H1 (cell line): ENCODE measurements around the gene ZFAND3. TPM values are rescaled to one million over a fixed set of nuclear protein-coding genes. Genes with fewer than 3 reads are reported as not detected.

Experiments
- CTCF ChIA-PET: fragments of 300-600 bp; sonication (Branson Sonifier 250); formaldehyde crosslinking; loops from one replicate; lab custom pipeline; 2021; ENCODE audit not compliant: partially characterized antibody; lab: Charles Lee
- POLR2A ChIA-PET: fragments of 300-600 bp; sonication (Branson Sonifier 250); formaldehyde crosslinking; loops from one replicate; lab custom pipeline; 2021; ENCODE audit warnings: inconsistent platforms; ENCODE audit not compliant: partially characterized antibody; lab: Charles Lee
- DNase-seq, 2 experiments: peaks; one replicate each; pipeline versions ENCODE4 v3.0.0 to v3.0.0-alpha.2; 2010 to 2022; ENCODE audit warnings: low spot score in 2 of 2, low read depth in 1 of 2, mixed read lengths in 1 of 2
- FAIRE-seq: peaks from 2 replicates; lab custom pipeline; 2011; peaks lifted over from hg19 to GRCh38; lab: Jason Lieb, UNC
- H2AFZ ChIP-seq: 2 replicates; pipeline ENCODE4 v1.8.1; 2012; ENCODE audit warnings: low read length, inconsistent platforms
- H2AK5ac ChIP-seq: 2 replicates; pipeline ENCODE4 v1.6.1; 2013; ENCODE audit warnings: low read depth, low read length
- H2BK120ac ChIP-seq: replicated peaks from 2 replicates; pipeline ENCODE3; 2013; ENCODE audit warnings: low read depth, low read length, inconsistent platforms
- H2BK12ac ChIP-seq: 2 replicates; pipeline ENCODE4 v1.6.1; 2013; ENCODE audit warnings: low read depth, low read length
- H2BK15ac ChIP-seq: 2 replicates; pipeline ENCODE4 v1.6.1; 2013; ENCODE audit warnings: low read length
- H2BK20ac ChIP-seq: 2 replicates; pipeline ENCODE4 v1.6.1; 2013; ENCODE audit warnings: low read length
- H2BK5ac ChIP-seq: 2 replicates; pipeline ENCODE4 v1.6.1; 2013; ENCODE audit warnings: low read depth, low read length
- H3K14ac ChIP-seq: 2 replicates; pipeline ENCODE4 v1.6.1; 2013; ENCODE audit warnings: inconsistent platforms; ENCODE audit not compliant: insufficient read length
- H3K18ac ChIP-seq: 2 replicates; pipeline ENCODE4 v1.6.1; 2013; ENCODE audit warnings: low read length; ENCODE audit errors: extremely low read depth
- H3K23ac ChIP-seq: 2 replicates; pipeline ENCODE4 v1.6.1; 2013; ENCODE audit warnings: inconsistent platforms; ENCODE audit not compliant: insufficient read length
- H3K23me2 ChIP-seq: 2 replicates; pipeline ENCODE4 v1.6.1; 2013; ENCODE audit warnings: low read depth, low read length
- H3K27ac ChIP-seq: 2 replicates; pipeline ENCODE4 v1.6.1; 2011; ENCODE audit warnings: low read depth, low read length, inconsistent platforms
- H3K27me3 ChIP-seq, 4 experiments: replicated peaks in 1 of 4; 1 replicate in 1 of 4; 2 replicates in 3 of 4; pipeline versions ENCODE4 v1.6.1 to v1.8.1; 2011 to 2013; ENCODE audit warnings: low read length in 3 of 4, mild to moderate bottlenecking in 3 of 4, inconsistent platforms in 2 of 4, mixed read lengths in 2 of 4, moderate library complexity in 1 of 4; ENCODE audit not compliant: control insufficient read depth in 3 of 4, insufficient read depth in 3 of 4; ENCODE audit errors: extremely low read depth in 1 of 4
- H3K36me3 ChIP-seq, 4 experiments: 2 replicates each; pipeline versions ENCODE4 v1.6.1 to v1.8.1; 2011 to 2013; ENCODE audit warnings: mild to moderate bottlenecking in 4 of 4, low read length in 3 of 4, moderate library complexity in 2 of 4, control low read depth in 1 of 4, inconsistent platforms in 1 of 4; ENCODE audit not compliant: insufficient read depth in 4 of 4, control insufficient read depth in 2 of 4
- H3K4ac ChIP-seq: replicated peaks from 2 replicates; pipeline ENCODE3; 2013; ENCODE audit warnings: low read length, low read depth, mixed read lengths, inconsistent platforms; ENCODE audit not compliant: insufficient read length
- H3K4me1 ChIP-seq, 4 experiments: replicated peaks in 1 of 4; 1 replicate in 1 of 4; 2 replicates in 3 of 4; pipeline versions ENCODE4 v1.6.1 to v1.8.1; 2011 to 2013; ENCODE audit warnings: low read length in 3 of 4, inconsistent platforms in 2 of 4, mixed read lengths in 1 of 4; ENCODE audit not compliant: insufficient read depth in 4 of 4, control insufficient read depth in 3 of 4
- H3K4me2 ChIP-seq, 2 experiments: 2 replicates each; pipeline versions ENCODE4 v1.6.1 to v1.8.1; 2011 to 2013; ENCODE audit warnings: low read depth in 2 of 2, low read length in 2 of 2, control low read depth in 1 of 2, inconsistent platforms in 1 of 2, mild to moderate bottlenecking in 1 of 2; ENCODE audit not compliant: insufficient read depth in 1 of 2
- H3K4me3 ChIP-seq, 4 experiments: fragments of 200-600, 300-600 bp in 1 of 4; sonication (generic), shearing (Covaris generic), sonication (Bioruptor Twin) in 1 of 4; 2 replicates each; pipeline versions ENCODE4 v1.5.1 to v1.8.1; 2011 to 2016; ENCODE audit warnings: low read length in 4 of 4, low read depth in 3 of 4, control low read depth in 2 of 4, inconsistent platforms in 2 of 4, mild to moderate bottlenecking in 2 of 4, mixed read lengths in 1 of 4, moderate library complexity in 1 of 4; ENCODE audit not compliant: insufficient read depth in 2 of 4; ENCODE audit errors: extremely low read depth in 1 of 4
- H3K56ac ChIP-seq: replicated peaks from 2 replicates; pipeline ENCODE3; 2013; ENCODE audit warnings: low read depth, mild to moderate bottlenecking, mixed read lengths, low read length, inconsistent platforms; ENCODE audit not compliant: insufficient read length
- H3K79me1 ChIP-seq: 2 replicates; pipeline ENCODE4 v1.6.1; 2013; ENCODE audit warnings: low read depth, low read length, control low read depth
- H3K79me2 ChIP-seq, 2 experiments: 2 replicates each; pipeline versions ENCODE4 v1.6.1 to v1.8.1; 2012 to 2013; ENCODE audit warnings: low read length in 2 of 2, mild to moderate bottlenecking in 2 of 2, inconsistent platforms in 1 of 2; ENCODE audit not compliant: insufficient read depth in 2 of 2, control insufficient read depth in 1 of 2
- H3K9ac ChIP-seq, 4 experiments: replicated peaks in 1 of 4; 1 replicate in 1 of 4; 2 replicates in 3 of 4; pipeline versions ENCODE4 v1.6.1 to v1.8.1; 2011 to 2013; ENCODE audit warnings: low read depth in 3 of 4, low read length in 3 of 4, control low read depth in 2 of 4, mild to moderate bottlenecking in 2 of 4, moderate library complexity in 2 of 4, inconsistent platforms in 1 of 4; ENCODE audit errors: extremely low read depth in 1 of 4
- H3K9me3 ChIP-seq, 2 experiments: 2 replicates each; pipeline versions ENCODE4 v1.6.1 to v1.8.1; 2012 to 2013; ENCODE audit warnings: mild to moderate bottlenecking in 2 of 2, moderate library complexity in 2 of 2, control low read depth in 1 of 2, inconsistent platforms in 1 of 2, low read depth in 1 of 2, low read length in 1 of 2, mixed read lengths in 1 of 2; ENCODE audit not compliant: insufficient read depth in 2 of 2
- H4K20me1 ChIP-seq, 2 experiments: replicated peaks in 1 of 2; 2 replicates each; pipeline versions ENCODE3 to v1.8.1; 2011 to 2013; ENCODE audit warnings: inconsistent platforms in 2 of 2, low read length in 2 of 2, mild to moderate bottlenecking in 1 of 2; ENCODE audit not compliant: insufficient read depth in 2 of 2, control insufficient read depth in 1 of 2
- H4K5ac ChIP-seq: 2 replicates; pipeline ENCODE4 v1.6.1; 2013; ENCODE audit warnings: low read length, low read depth, mixed read lengths, inconsistent platforms; ENCODE audit not compliant: insufficient read length
- H4K8ac ChIP-seq: 2 replicates; pipeline ENCODE4 v1.8.0; 2013; ENCODE audit warnings: mild to moderate bottlenecking, moderate library complexity, low read length, inconsistent platforms; ENCODE audit not compliant: insufficient read depth; ENCODE audit errors: extremely low read depth
- H4K91ac ChIP-seq: replicated peaks from 2 replicates; pipeline ENCODE3; 2013; ENCODE audit warnings: low read length, mixed read lengths, inconsistent platforms; ENCODE audit not compliant: insufficient read length
- HDAC6 ChIP-seq: IDR thresholded peaks from one replicate; pipeline ENCODE4 v1.7.1; 2012; ENCODE audit warnings: low read depth, mild to moderate bottlenecking, inconsistent platforms, low read length, moderate library complexity
- KDM5A ChIP-seq: fragments of 200-600 bp; IDR thresholded peaks from 2 replicates; pipeline ENCODE4 v1.7.1; 2012; ENCODE audit warnings: mild to moderate bottlenecking, low read length, inconsistent platforms, mixed read lengths
- MAFK ChIP-seq: IDR thresholded peaks from 2 replicates; pipeline ENCODE4 v1.6.1; 2012; ENCODE audit warnings: low read depth, mild to moderate bottlenecking, improper control_type of control experiment, low read length
- RFX5 ChIP-seq: IDR thresholded peaks from 2 replicates; pipeline ENCODE4 v1.6.1; 2011; ENCODE audit warnings: low read depth, low read length, improper control_type of control experiment, borderline replicate concordance
- SIX5 ChIP-seq: IDR thresholded peaks from 2 replicates; pipeline ENCODE4 v1.6.1; 2011; ENCODE audit warnings: mild to moderate bottlenecking, low read depth, low read length
- TBP ChIP-seq: IDR thresholded peaks from 2 replicates; pipeline ENCODE4 v1.6.1; 2011; ENCODE audit warnings: low read depth, low read length, improper control_type of control experiment
- YY1 ChIP-seq: IDR thresholded peaks from 2 replicates; pipeline ENCODE4 v1.6.1; 2011; ENCODE audit warnings: low read depth, mild to moderate bottlenecking, low read length
- WGBS, 2 experiments: shearing (Covaris generic) in 1 of 2; methylation state at CpG; one replicate each; pipeline versions ENCODE4 v1.1.6 to v1.1.7; 2013 to 2015; ENCODE audit warnings: low lambda C conversion rate in 2 of 2, mixed read lengths in 2 of 2, inconsistent platforms in 1 of 2, low coverage in 1 of 2, missing lambda C conversion rate in 1 of 2; ENCODE audit not compliant: insufficient replicate concordance in 2 of 2, insufficient coverage in 1 of 2, insufficient read length in 1 of 2; ENCODE audit errors: extremely low coverage in 1 of 2, missing lambda C conversion rate in 1 of 2; 5-methylcytosine and 5-hydroxymethylcytosine counted together
- polyA plus RNA-seq, 7 experiments: library from polyadenylated mRNA; depleted of rRNA in 3 of 7; stranded (reverse) in 5 of 7; unstranded in 2 of 7; fragments of >200 nt in 5 of 7; fragments of 200-250 nt in 2 of 7; gene quantifications; 1 replicate in 5 of 7; 2 replicates in 1 of 7; 4 replicates in 1 of 7; pipeline versions ENCODE4 v1.2.1 to v1.2.3, GENCODE V29; 2011 to 2013; ENCODE audit warnings: missing spikeins in 2 of 7, mixed read lengths in 2 of 7
- total RNA-seq: library from RNA; stranded (reverse); fragmentation: NEBNext Ultra II Directional; extraction: Animal tissue kit (Norgen Biotek cat#: 25700); gene quantifications from 2 replicates; pipeline ENCODE4 v1.2.1, GENCODE V29; 2021

The ZFAND3 gene
- total and polyA plus RNA-seq, 2 of the 8 experiments (the other 6 are each of a cell fraction or from before 2014, with no cell fraction given), result 13.0 to 51.3 TPM

GRCh38 chr6:38022688-38023087 is 203.2 kb downstream of the ZFAND3 start:
- no peak overlapping the region for H2AK5ac ChIP-seq
- H3K23me2 ChIP-seq, result no peaks in the 10 kb centered on the region
- no peak overlapping the region for H3K27ac ChIP-seq
- no peak overlapping the region for H2BK20ac ChIP-seq
- no peak for FAIRE-seq
- H3K27me3 ChIP-seq, result no peaks in the 10 kb centered on the region
- H2BK120ac ChIP-seq, result no peak overlapping the region
- 100% methylated on average over 1 of the region's 1 CpG; no CpG with 5 or more reads in 1 of the 2 experiments for WGBS, 2 experiments
- ChIA-PET POLR2A (interaction anchor here (1.5 kb wide), 1 partner anchor 10 kb away, joined by 3 read pairs; no protein-coding TSS in a partner anchor), CTCF (interaction anchor here (0.7 to 2.6 kb wide), 7 partner anchors 10 to 367 kb away, joined by 3 to 16 read pairs (median 4); no protein-coding TSS in a partner anchor)
- no peak overlapping the region for H2AFZ ChIP-seq
- no peak overlapping the region for H3K4me2 ChIP-seq
- no peak overlapping the region for H3K23ac ChIP-seq
- H3K4me1 ChIP-seq, result peaks cover 0 to 3% (median 1%) of the 10 kb centered on the region in 4 experiments; a peak in 2 of 7 replicates
- H3K4me3 ChIP-seq, result no peak overlapping the region
- H2BK5ac ChIP-seq, result no peak overlapping the region
- H3K36me3 ChIP-seq, result no peaks in the 10 kb centered on the region
- H3K9ac ChIP-seq, result no peak overlapping the region
- DNase-seq, result no peak
- no peak overlapping the region for H3K14ac ChIP-seq
- H4K20me1 ChIP-seq, result peaks cover 0 to 1% of the 10 kb centered on the region in 2 experiments
- H3K79me1 ChIP-seq, result no peaks in the 10 kb centered on the region; the same call in 1 of the 2 replicates
- no peak overlapping the region for H2BK15ac ChIP-seq
- peaks cover 0 to 26% of the 10 kb centered on the region in 2 experiments; a peak in 2 of 4 replicates for H3K79me2 ChIP-seq
- no peak overlapping the region for H4K5ac ChIP-seq
- H3K56ac ChIP-seq, result no peak overlapping the region
- no peaks in the 10 kb centered on the region; a peak in 1 of 4 replicates for H3K9me3 ChIP-seq
- H3K18ac ChIP-seq, result no peak overlapping the region
- TF ChIP-seq TBP, result no peak
- TF ChIP-seq KDM5A, result no peak
- TF ChIP-seq RFX5, result no peak
- TF ChIP-seq HDAC6, result no peak
- TF ChIP-seq YY1, result no peak
- no peak for TF ChIP-seq MAFK
- no peak for TF ChIP-seq SIX5
- H2BK12ac ChIP-seq, result no peak overlapping the region
- no peak overlapping the region for H4K91ac ChIP-seq
- no peak overlapping the region for H4K8ac ChIP-seq
- no peak overlapping the region for H3K4ac ChIP-seq
